ENCODE results near the gene ACYP1. TPM values are rescaled to one million over a fixed set of nuclear protein-coding genes. Genes with fewer than 3 reads are reported as not detected.

Gene ACYP1
- total RNA-seq, 2 experiments from 2014 or later = 65.0 to 97.5 TPM

DNA sequence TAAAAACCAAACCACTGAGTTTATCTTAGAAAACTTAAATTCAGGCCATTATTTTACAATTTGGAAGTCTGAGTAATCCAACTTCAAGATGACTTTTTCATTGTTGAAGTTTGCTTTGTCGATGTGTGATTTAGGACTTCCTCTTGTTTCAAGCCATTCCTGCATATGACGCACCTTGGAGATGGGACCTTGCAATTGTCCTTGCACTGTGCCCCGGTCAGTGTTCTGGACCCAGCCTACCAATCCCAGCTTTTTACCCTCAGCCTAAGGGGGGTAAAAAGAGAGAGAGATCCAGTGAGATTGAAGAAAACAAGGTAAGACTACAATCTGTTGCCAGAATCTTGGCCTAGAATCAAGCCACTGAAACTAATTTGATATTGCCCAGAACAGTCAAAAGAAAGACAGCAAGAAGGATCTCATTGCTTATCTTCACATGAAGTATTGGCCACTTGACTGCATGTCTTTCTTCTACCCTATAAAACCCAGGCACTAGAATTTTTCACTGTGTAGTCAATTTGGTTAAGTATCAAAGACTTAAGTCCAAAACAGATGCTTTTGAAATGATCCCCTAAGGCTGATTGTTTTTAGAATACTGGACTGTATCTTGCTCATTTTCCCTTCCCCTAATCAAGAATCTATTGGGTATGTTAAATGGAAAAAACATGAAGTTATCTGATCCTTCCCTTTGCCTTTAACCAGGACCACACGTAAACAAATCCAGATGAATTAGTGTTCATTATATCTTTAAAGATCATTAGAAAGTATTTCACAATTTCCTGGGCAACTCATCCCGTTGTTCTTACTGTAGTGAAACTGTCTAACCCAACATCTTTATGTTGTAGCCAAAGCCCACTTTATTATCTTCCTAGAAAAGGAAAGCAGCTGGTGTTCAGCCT, 10.2 kb downstream of the ACYP1 start:
- POLR2A ChIA-PET = no interaction called here
- Histone ChIP-seq H3K9me3 (ENCODE audit: low read length) (no peaks in the 10 kb centered on the region), H3K27ac (ENCODE audit: low read depth, low read length, poor library complexity, severe bottlenecking) (no peak overlapping the region), H3K4me3 (ENCODE audit: low read depth, low read length, poor library complexity, severe bottlenecking) (no peak overlapping the region), H3K4me2 (ENCODE audit: low read length) (no peak overlapping the region), H3K79me2 (ENCODE audit: insufficient read depth, low read depth, low read length) (peaks cover 4% of the 10 kb centered on the region; the same call in 1 of the 2 replicates), H2AFZ (ENCODE audit: low read length) (no peak overlapping the region), H4K20me1 (ENCODE audit: insufficient read depth, low read length) (no peaks in the 10 kb centered on the region), H3K4me1 (ENCODE audit: insufficient read depth, low read length, poor library complexity, severe bottlenecking) (peaks cover 9% of the 10 kb centered on the region), H3K9me2 (ENCODE audit: insufficient read depth, low read length) (no peaks in the 10 kb centered on the region), H3K36me3 (ENCODE audit: insufficient read depth, low read length) (peaks cover 32% of the 10 kb centered on the region)
- intact Hi-C loops (cut with micrococcal nuclease; ENCODE audit: unreplicated experiment) = no loop called here
- CTCF ChIA-PET (ENCODE audit: unreplicated experiment) = no interaction called here
- TSS peak; percentile 17 for BruUV-seq (replicated peaks)
- no peak for DNase-seq (ENCODE audit: low spot score)
- TF ChIP-seq EZH2phosphoT487 (IDR thresholded peaks at IDR 0.05; ENCODE audit: borderline replicate concordance, low read depth, low read length) = no peak
- TF ChIP-seq, protein P1, sequence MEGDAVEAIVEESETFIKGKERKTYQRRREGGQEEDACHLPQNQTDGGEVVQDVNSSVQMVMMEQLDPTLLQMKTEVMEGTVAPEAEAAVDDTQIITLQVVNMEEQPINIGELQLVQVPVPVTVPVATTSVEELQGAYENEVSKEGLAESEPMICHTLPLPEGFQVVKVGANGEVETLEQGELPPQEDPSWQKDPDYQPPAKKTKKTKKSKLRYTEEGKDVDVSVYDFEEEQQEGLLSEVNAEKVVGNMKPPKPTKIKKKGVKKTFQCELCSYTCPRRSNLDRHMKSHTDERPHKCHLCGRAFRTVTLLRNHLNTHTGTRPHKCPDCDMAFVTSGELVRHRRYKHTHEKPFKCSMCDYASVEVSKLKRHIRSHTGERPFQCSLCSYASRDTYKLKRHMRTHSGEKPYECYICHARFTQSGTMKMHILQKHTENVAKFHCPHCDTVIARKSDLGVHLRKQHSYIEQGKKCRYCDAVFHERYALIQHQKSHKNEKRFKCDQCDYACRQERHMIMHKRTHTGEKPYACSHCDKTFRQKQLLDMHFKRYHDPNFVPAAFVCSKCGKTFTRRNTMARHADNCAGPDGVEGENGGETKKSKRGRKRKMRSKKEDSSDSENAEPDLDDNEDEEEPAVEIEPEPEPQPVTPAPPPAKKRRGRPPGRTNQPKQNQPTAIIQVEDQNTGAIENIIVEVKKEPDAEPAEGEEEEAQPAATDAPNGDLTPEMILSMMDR (conservative IDR thresholded peaks at IDR 0.05; ENCODE audit: low read length) = no peak

DNA sequence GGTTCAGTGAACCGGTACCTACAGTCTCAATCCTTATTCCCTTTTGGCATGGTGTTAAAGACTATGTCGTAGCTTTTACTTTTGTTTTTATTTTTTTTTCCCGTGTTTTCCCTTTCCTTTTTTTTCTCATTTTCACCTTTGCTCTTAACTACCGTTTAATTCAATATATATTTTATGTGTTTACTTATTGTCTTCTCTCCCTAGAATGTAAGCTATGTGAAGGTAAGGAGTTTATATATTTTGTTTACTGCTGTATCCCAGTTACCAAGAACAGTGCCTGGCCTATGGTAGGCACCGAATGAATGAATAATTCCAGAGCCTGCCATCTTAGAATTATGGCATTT, 12.3 kb downstream of the ACYP1 start:
- Histone ChIP-seq H3K9me3 (ENCODE audit: low read length) (no peaks in the 10 kb centered on the region), H3K36me3 (ENCODE audit: insufficient read depth, low read length) (peaks cover 29% of the 10 kb centered on the region; the same call in 1 of the 2 replicates), H3K9me2 (ENCODE audit: insufficient read depth, low read length) (no peaks in the 10 kb centered on the region), H3K79me2 (ENCODE audit: insufficient read depth, low read depth, low read length) (no peaks in the 10 kb centered on the region), H3K4me3 (ENCODE audit: low read depth, low read length, poor library complexity, severe bottlenecking) (peak overlapping the region; percentile 60), H3K4me1 (ENCODE audit: insufficient read depth, low read length, poor library complexity, severe bottlenecking) (peaks cover 9% of the 10 kb centered on the region), H3K4me2 (ENCODE audit: low read length) (peak overlapping the region; percentile 44), H4K20me1 (ENCODE audit: insufficient read depth, low read length) (no peaks in the 10 kb centered on the region), H2AFZ (ENCODE audit: low read length) (peak overlapping the region; percentile 45; the same call in 1 of the 2 replicates), H3K27ac (ENCODE audit: low read depth, low read length, poor library complexity, severe bottlenecking) (no peak overlapping the region)
- CTCF ChIA-PET (ENCODE audit: unreplicated experiment) = no interaction called here
- DNase-seq (ENCODE audit: low spot score) = no peak
- no peak for TF ChIP-seq EZH2phosphoT487 (IDR thresholded peaks at IDR 0.05; ENCODE audit: borderline replicate concordance, low read depth, low read length)
- TF ChIP-seq, protein P1 (conservative IDR thresholded peaks at IDR 0.05; ENCODE audit: low read length) = no peak
- intact Hi-C loops (cut with micrococcal nuclease; ENCODE audit: unreplicated experiment) = no loop called here
- BruUV-seq (replicated peaks) = no TSS peak
- POLR2A ChIA-PET = interaction anchor here (0.6 to 0.9 kb wide), 3 partner anchors 18 to 479 kb away, joined by 3 to 5 read pairs (median 3); partner anchors contain the start of gene ZC2HC1C
